Large intestine (tissue), 3 donors: ENCODE data around the gene FCN1. TPM values are rescaled to one million over a fixed set of nuclear protein-coding genes. Genes with fewer than 3 reads are reported as not detected.
"Not testable (repeated sequence)": the region's sequence is repeated elsewhere in the genome, so short reads cannot be mapped to it uniquely, and the experiment has no call there.

ENCODE experiments used
- DNase-seq, 2 donors: peaks; one replicate each; pipeline versions ENCODE4 v3.0.0 to v3.0.0-alpha.2; 2013
- H3K27ac ChIP-seq: one replicate; pipeline ENCODE4 v1.5.1; 2013; ENCODE audit warnings: low read length
- H3K27me3 ChIP-seq: 2 replicates; pipeline ENCODE4 v1.6.1; 2013; ENCODE audit warnings: low read length; ENCODE audit not compliant: control insufficient read depth, insufficient read depth
- H3K36me3 ChIP-seq: 2 replicates; pipeline ENCODE4 v1.6.1; 2013; ENCODE audit warnings: low read length; ENCODE audit not compliant: control insufficient read depth, insufficient read depth
- H3K4me1 ChIP-seq: one replicate; pipeline ENCODE4 v1.6.1; 2013; ENCODE audit warnings: low read length; ENCODE audit not compliant: control insufficient read depth, insufficient read depth
- H3K4me3 ChIP-seq: one replicate; pipeline ENCODE4 v1.5.1; 2013; ENCODE audit warnings: low read length
- H3K9me3 ChIP-seq: one replicate; pipeline ENCODE4 v1.6.1; 2013; ENCODE audit warnings: mild to moderate bottlenecking, low read depth, low read length, moderate library complexity; ENCODE audit not compliant: control insufficient read depth
- WGBS: methylation state at CpG from one replicate; pipeline ENCODE4 v1.1.5; 2013; ENCODE audit warnings: low lambda C conversion rate; ENCODE audit not compliant: insufficient coverage; 5-methylcytosine and 5-hydroxymethylcytosine counted together
- polyA plus RNA-seq: library from polyadenylated mRNA; unstranded; fragments of 120-200 nt; gene quantifications from one replicate; pipeline ENCODE4 v1.2.1, GENCODE V29; 2013

FCN1 gene
- polyA plus RNA-seq, 1 donor, result 0.55 TPM

DNA sequence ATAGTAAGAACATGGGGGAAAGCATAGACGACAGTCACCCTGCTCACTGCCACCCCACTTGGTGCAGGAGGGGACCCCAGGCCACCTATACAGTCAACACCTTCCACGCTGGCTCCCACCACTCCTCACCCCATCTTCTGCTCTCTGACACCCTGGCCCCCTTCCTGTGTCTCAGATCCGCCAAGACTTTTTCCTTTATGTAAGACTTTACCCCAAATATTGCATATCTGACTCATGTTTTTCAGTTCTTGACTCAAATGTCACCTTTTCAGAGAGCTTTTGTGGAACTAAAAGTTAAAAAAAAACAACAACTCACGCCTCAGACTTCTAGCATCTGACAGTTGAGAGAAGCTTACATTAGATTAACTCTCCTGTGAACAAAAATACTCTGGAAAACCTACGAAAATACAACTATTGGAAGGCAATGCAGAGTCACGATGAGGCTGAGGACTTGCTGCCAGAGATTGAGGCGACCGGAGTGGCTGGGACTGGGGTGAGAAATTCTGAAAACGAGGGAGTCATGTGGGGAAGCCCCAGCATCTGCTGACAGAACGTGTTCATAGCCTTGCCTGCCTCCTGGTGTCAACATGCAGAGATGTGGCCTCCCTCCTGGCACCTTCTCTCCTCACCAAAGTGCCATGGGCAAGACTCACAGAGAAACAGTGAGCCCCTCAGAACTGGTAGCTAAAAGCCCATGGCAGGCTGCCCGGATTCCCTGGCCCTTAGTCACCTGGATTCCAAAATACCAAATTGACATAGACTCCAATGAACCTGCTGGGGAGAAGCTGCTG, 59.5 kb downstream of the FCN1 start:
- H3K27me3 ChIP-seq, result no peaks in the 10 kb centered on the region
- 60% methylated on average over 1 of the region's 11 CpGs for WGBS
- no peak overlapping the region for H3K27ac ChIP-seq
- H3K36me3 ChIP-seq, result no peaks in the 10 kb centered on the region
- no peaks in the 10 kb centered on the region for H3K9me3 ChIP-seq
- no peaks in the 10 kb centered on the region for H3K4me1 ChIP-seq
- no peak overlapping the region for H3K4me3 ChIP-seq
- no peak for DNase-seq

DNA sequence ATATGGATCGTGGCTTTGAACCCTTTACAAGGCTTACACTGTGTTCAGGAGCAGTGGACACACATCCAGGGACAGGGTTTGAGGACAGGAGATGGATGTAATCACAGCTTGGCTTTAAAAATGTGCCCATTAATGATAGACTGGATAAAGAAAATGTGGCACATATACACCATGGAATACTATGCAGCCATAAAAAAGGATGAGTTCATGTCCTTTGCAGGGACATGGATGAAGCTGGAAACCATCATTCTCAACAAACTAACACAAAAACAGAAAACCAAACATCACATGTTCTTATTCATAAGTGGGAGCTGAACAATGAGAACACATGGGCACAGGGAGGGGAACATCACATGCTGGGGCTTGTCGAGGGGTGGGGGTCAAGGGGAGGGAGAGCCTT, 60.3 kb downstream of the FCN1 start:
- no CpG with 5 or more reads among the region's 2 CpGs for WGBS
- H3K27me3 ChIP-seq, H3K27ac ChIP-seq, H3K9me3 ChIP-seq, H3K4me1 ChIP-seq, H3K4me3 ChIP-seq, H3K36me3 ChIP-seq, DNase-seq: not testable (repeated sequence)

- Histone ChIP-seq H3K27ac (no peak overlapping the region), H3K9me3 (peaks cover 3% of the 10 kb centered on the region), H3K4me1 (no peaks in the 10 kb centered on the region), H3K4me3 (no peak overlapping the region), H3K36me3 (no peaks in the 10 kb centered on the region), H3K27me3 (no peaks in the 10 kb centered on the region)
- WGBS, result no CpG with 5 or more reads among the region's 9 CpGs
- no peak for DNase-seq
These were observed 61.8 kb downstream of the FCN1 start for GRCh38 chr9:134855900-134856377.

Other genes starting within 250 kb of the FCN1 start
- gene FCN2, start 37.1 kb downstream of the FCN1 start, polyA plus RNA-seq, result 0.04 TPM
- 29.3 TPM for gene OLFM1, start 169.8 kb upstream of the FCN1 start, polyA plus RNA-seq